Mesangial cell (primary cell): ENCODE data around the gene TESPA1. TPM values are rescaled to one million over a fixed set of nuclear protein-coding genes. Genes with fewer than 3 reads are reported as not detected.

Experiments used
- total RNA-seq: library from RNA; depleted of rRNA; stranded (reverse); fragments of >200 nt; gene quantifications from 2 replicates; pipeline ENCODE4 v1.2.3, GENCODE V29; 2015

The TESPA1 gene
- total RNA-seq = not detected in 2 replicates

GRCh38 chr12:54984658-54985376 is at the start of gene TESPA1:
TESPA1 (minus strand) TSS chr12:54984762; CDS start chr12:54974562, 10,200 bp downstream.

GRCh38 chr12:55019784-55020183 is 35.2 kb upstream of the TESPA1 start, which contains the start of gene NEUROD4:
NEUROD4 (plus strand) TSS chr12:55019974; CDS start chr12:55026440, 6,466 bp downstream.

Other genes starting within 250 kb of the TESPA1 start
- gene MUCL1, start 130.2 kb downstream of the TESPA1 start, total RNA-seq = not detected in 2 replicates
- gene NEUROD4, start 35.2 kb upstream of the TESPA1 start, total RNA-seq = not detected in 2 replicates
- not detected in 2 replicates for gene OR9K2, start 141.6 kb upstream of the TESPA1 start, total RNA-seq
- gene OR10A7, start 236.3 kb upstream of the TESPA1 start, total RNA-seq = not detected in 2 replicates